Mesodermal cell (in vitro differentiated cells): ENCODE results near the gene FNDC3A.

Source experiments
- H3K27ac ChIP-seq: 2 replicates; pipeline ENCODE4 v1.7.0; 2013; ENCODE audit warnings: mild to moderate bottlenecking, low read depth, low read length, moderate library complexity; ENCODE audit not compliant: severe bottlenecking
- H3K36me3 ChIP-seq: 2 replicates; pipeline ENCODE4 v1.7.1; 2013; ENCODE audit warnings: mild to moderate bottlenecking, low read length, moderate library complexity; ENCODE audit not compliant: control insufficient read depth, insufficient read depth
- H3K4me1 ChIP-seq: one replicate; pipeline ENCODE4 v1.7.1; 2013; ENCODE audit warnings: mild to moderate bottlenecking, low read length; ENCODE audit not compliant: insufficient read depth, control insufficient read depth, poor library complexity, severe bottlenecking
- H3K4me3 ChIP-seq: 2 replicates; pipeline ENCODE4 v1.7.0; 2013; ENCODE audit warnings: low read length, control low read depth, mild to moderate bottlenecking; ENCODE audit not compliant: insufficient read depth, poor library complexity, severe bottlenecking; ENCODE audit errors: extremely low read depth
- H3K9me3 ChIP-seq: 2 replicates; pipeline ENCODE4 v1.7.1; 2013; ENCODE audit warnings: mild to moderate bottlenecking, low read length, moderate library complexity; ENCODE audit not compliant: control insufficient read depth
- WGBS, 2 experiments: methylation state at CpG; one replicate each; pipeline ENCODE4 v1.1.5; 2013; ENCODE audit warnings: missing lambda C conversion rate in 2 of 2; ENCODE audit not compliant: insufficient coverage in 2 of 2; 5-methylcytosine and 5-hydroxymethylcytosine counted together

FNDC3A gene

GRCh38 chr13:49093376-49093775 lies 117.7 kb downstream of the FNDC3A start:
- Histone ChIP-seq H3K27ac (no peak overlapping the region), H3K36me3 (no peaks in the 10 kb centered on the region), H3K4me1 (peaks cover 7% of the 10 kb centered on the region), H3K9me3 (no peaks in the 10 kb centered on the region), H3K4me3 (no peak overlapping the region)
- 89 to 100% methylated on average over 3 to 5 of the region's 5 CpGs for WGBS, 2 experiments

- Histone ChIP-seq H3K27ac (peak overlapping the region; percentile 23), H3K36me3 (no peaks in the 10 kb centered on the region), H3K4me1 (peaks cover 7% of the 10 kb centered on the region), H3K9me3 (no peaks in the 10 kb centered on the region), H3K4me3 (no peak overlapping the region)
- WGBS, 2 experiments: 67% methylated on average over 1 of the region's 2 CpGs; no CpG with 5 or more reads in 1 of the 2 experiments
Measured at GRCh38 chr13:49097374-49097773, 121.7 kb downstream of the FNDC3A start.

GRCh38 chr13:49098198-49098597 lies 122.5 kb downstream of the FNDC3A start:
- no peak overlapping the region for H3K4me3 ChIP-seq
- 90 to 100% methylated on average over 2 of the region's 2 CpGs for WGBS, 2 experiments
- no peaks in the 10 kb centered on the region for H3K9me3 ChIP-seq
- H3K27ac ChIP-seq: no peak overlapping the region
- H3K4me1 ChIP-seq: peaks cover 7% of the 10 kb centered on the region
- no peaks in the 10 kb centered on the region for H3K36me3 ChIP-seq

GRCh38 chr13:49098771-49099512 lies 123.2 kb downstream of the FNDC3A start:
- Histone ChIP-seq H3K36me3 (no peaks in the 10 kb centered on the region), H3K4me1 (peaks cover 7% of the 10 kb centered on the region), H3K4me3 (no peak overlapping the region), H3K27ac (no peak overlapping the region), H3K9me3 (no peaks in the 10 kb centered on the region)

GRCh38 chr13:49099513-49099877 lies 123.8 kb downstream of the FNDC3A start:
- no peaks in the 10 kb centered on the region for H3K9me3 ChIP-seq
- H3K4me3 ChIP-seq: no peak overlapping the region
- peaks cover 7% of the 10 kb centered on the region for H3K4me1 ChIP-seq
- no CpG with 5 or more reads among the region's 2 CpGs for WGBS, 2 experiments
- no peaks in the 10 kb centered on the region for H3K36me3 ChIP-seq
- H3K27ac ChIP-seq: no peak overlapping the region

- Histone ChIP-seq H3K27ac (no peak overlapping the region), H3K36me3 (no peaks in the 10 kb centered on the region), H3K4me1 (peaks cover 7% of the 10 kb centered on the region), H3K4me3 (no peak overlapping the region), H3K9me3 (no peaks in the 10 kb centered on the region)
- 82 to 96% methylated on average over 5 of the region's 6 CpGs for whole genome bisulfite sequencing, 2 experiments
Measured at GRCh38 chr13:49100637-49101570, 125.2 kb downstream of the FNDC3A start.

- Histone ChIP-seq H3K4me3 (no peak overlapping the region), H3K36me3 (no peaks in the 10 kb centered on the region), H3K27ac (no peak overlapping the region), H3K9me3 (no peaks in the 10 kb centered on the region), H3K4me1 (peaks cover 8% of the 10 kb centered on the region)
- 84 to 96% methylated on average over 2 of the region's 2 CpGs for WGBS, 2 experiments
Measured at GRCh38 chr13:49108196-49108595, 132.5 kb downstream of the FNDC3A start.

GRCh38 chr13:49110122-49110912 lies 134.6 kb downstream of the FNDC3A start:
- Histone ChIP-seq H3K4me1 (peaks cover 12% of the 10 kb centered on the region), H3K27ac (peak overlapping the region; percentile 67), H3K36me3 (peaks cover 5% of the 10 kb centered on the region), H3K4me3 (peak overlapping the region; percentile 56), H3K9me3 (no peaks in the 10 kb centered on the region)
- 0 to 4% methylated on average over 4 to 8 of the region's 16 CpGs for WGBS, 2 experiments

GRCh38 chr13:49110913-49111170 lies 135.1 kb downstream of the FNDC3A start:
- peaks cover 11% of the 10 kb centered on the region for H3K36me3 ChIP-seq
- no peaks in the 10 kb centered on the region for H3K9me3 ChIP-seq
- H3K4me3 ChIP-seq: peak overlapping the region; percentile 56
- H3K4me1 ChIP-seq: peaks cover 12% of the 10 kb centered on the region
- H3K27ac ChIP-seq: no peak overlapping the region

GRCh38 chr13:49112782-49113525 lies 137.2 kb downstream of the FNDC3A start:
- Histone ChIP-seq H3K9me3 (no peaks in the 10 kb centered on the region), H3K4me1 (peaks cover 12% of the 10 kb centered on the region), H3K27ac (peak overlapping the region; percentile 55), H3K36me3 (peaks cover 31% of the 10 kb centered on the region), H3K4me3 (peak overlapping the region; percentile 14)
- WGBS, 2 experiments: 16 to 21% methylated on average over 4 of the region's 5 CpGs
